Breast epithelium (tissue), 4 donors: Measurements from ENCODE around the gene TYK2. TPM values are rescaled to one million over a fixed set of nuclear protein-coding genes. Genes with fewer than 3 reads are reported as not detected.

ENCODE experiments used
- DNase-seq, 2 donors: peaks; one replicate each; pipeline ENCODE4 v3.0.0-alpha.2; 2019; ENCODE audit warnings: low spot score in 2 of 2
- H3K27ac ChIP-seq, 2 donors: fragments of 200-600 bp; sonication (generic) in 1 of 2; one replicate each; pipeline ENCODE4 v1.5.1; 2016 to 2019; ENCODE audit warnings: mild to moderate bottlenecking in 1 of 2
- H3K27me3 ChIP-seq, 2 donors: fragments of 200-600 bp; sonication (generic) in 1 of 2; one replicate each; pipeline versions ENCODE4 v1.5.1 to v1.6.0; 2017 to 2019; ENCODE audit warnings: control low read depth in 1 of 2, mild to moderate bottlenecking in 1 of 2
- H3K36me3 ChIP-seq: fragments of 200-600 bp; one replicate; pipeline ENCODE4 v1.5.1; 2019
- H3K4me1 ChIP-seq, 2 donors: fragments of 200-600 bp; sonication (generic); one replicate each; pipeline ENCODE4 v1.5.1; 2016 to 2019; ENCODE audit warnings: control low read depth in 1 of 2
- H3K4me3 ChIP-seq, 3 donors: fragments of 200-600 bp; sonication (generic); 1 replicate in 2 of 3; 2 replicates in 1 of 3; pipeline ENCODE4 v1.5.1; 2016 to 2019; ENCODE audit warnings: mild to moderate bottlenecking in 3 of 3, moderate library complexity in 2 of 3
- H3K9me3 ChIP-seq, 2 donors: fragments of 200-600 bp; sonication (generic) in 1 of 2; one replicate each; pipeline ENCODE4 v1.5.1; 2016 to 2019; ENCODE audit warnings: control low read depth in 1 of 2
- POLR2A ChIP-seq: fragments of 450-650 bp; IDR thresholded peaks from one replicate; pipeline ENCODE4 v1.6.1; 2016; ENCODE audit warnings: antibody characterized with exemption, mild to moderate bottlenecking, moderate library complexity
- POLR2AphosphoS5 ChIP-seq, 3 donors: sonication (generic); formaldehyde crosslinking; IDR thresholded peaks; one replicate each; pipeline ENCODE4 v1.6.1; 2017; ENCODE audit warnings: antibody characterized with exemption in 3 of 3
- intact Hi-C: fragments of 100-400 bp; cut with DNase I; formaldehyde crosslinking; loops from one replicate; pipeline ENCODE4 v1.15.1; 2023; ENCODE audit warnings: low total_unique reads
- total RNA-seq, 3 donors: library from RNA; depleted of rRNA; stranded (reverse); fragments of >200 nt; gene quantifications; one replicate each; pipeline ENCODE4 v1.1.0, GENCODE V29; 2016
- TF ChIP-seq, protein P1 (sequence below), 3 donors: fragments of 450-650 bp; IDR thresholded peaks; one replicate each; pipeline ENCODE4 v1.5.1; 2016 to 2017; ENCODE audit warnings: antibody characterized with exemption in 3 of 3, mild to moderate bottlenecking in 3 of 3, moderate library complexity in 3 of 3

Gene TYK2
- total RNA-seq, 3 donors from 2014 or later, result 61.6 to 109 (median 104) TPM

GRCh38 chr19:10364644-10365043 lies 15.7 kb downstream of the TYK2 start:
- Histone ChIP-seq H3K4me3 (no peak overlapping the region), H3K27ac (no peak overlapping the region), H3K36me3 (peaks cover 6% of the 10 kb centered on the region), H3K27me3 (no peaks in the 10 kb centered on the region), H3K9me3 (no peaks in the 10 kb centered on the region), H3K4me1 (no peaks in the 10 kb centered on the region)
- intact Hi-C loops, result no loop called here
- no peak for DNase-seq
- TF ChIP-seq, protein P1, sequence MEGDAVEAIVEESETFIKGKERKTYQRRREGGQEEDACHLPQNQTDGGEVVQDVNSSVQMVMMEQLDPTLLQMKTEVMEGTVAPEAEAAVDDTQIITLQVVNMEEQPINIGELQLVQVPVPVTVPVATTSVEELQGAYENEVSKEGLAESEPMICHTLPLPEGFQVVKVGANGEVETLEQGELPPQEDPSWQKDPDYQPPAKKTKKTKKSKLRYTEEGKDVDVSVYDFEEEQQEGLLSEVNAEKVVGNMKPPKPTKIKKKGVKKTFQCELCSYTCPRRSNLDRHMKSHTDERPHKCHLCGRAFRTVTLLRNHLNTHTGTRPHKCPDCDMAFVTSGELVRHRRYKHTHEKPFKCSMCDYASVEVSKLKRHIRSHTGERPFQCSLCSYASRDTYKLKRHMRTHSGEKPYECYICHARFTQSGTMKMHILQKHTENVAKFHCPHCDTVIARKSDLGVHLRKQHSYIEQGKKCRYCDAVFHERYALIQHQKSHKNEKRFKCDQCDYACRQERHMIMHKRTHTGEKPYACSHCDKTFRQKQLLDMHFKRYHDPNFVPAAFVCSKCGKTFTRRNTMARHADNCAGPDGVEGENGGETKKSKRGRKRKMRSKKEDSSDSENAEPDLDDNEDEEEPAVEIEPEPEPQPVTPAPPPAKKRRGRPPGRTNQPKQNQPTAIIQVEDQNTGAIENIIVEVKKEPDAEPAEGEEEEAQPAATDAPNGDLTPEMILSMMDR (IDR thresholded peaks at IDR 0.05), result no peak

- no peaks in the 10 kb centered on the region for H3K27me3 ChIP-seq
- no peaks in the 10 kb centered on the region for H3K4me1 ChIP-seq
- DNase-seq, result no peak
- TF ChIP-seq POLR2A (no peak), POLR2AphosphoS5 (IDR thresholded peaks at IDR 0.05) (no peak)
- TF ChIP-seq, protein P1 (IDR thresholded peaks at IDR 0.05), result no peak
- intact Hi-C loops, result no loop called here
- H3K4me3 ChIP-seq, result no peak overlapping the region
- peaks cover 6% of the 10 kb centered on the region for H3K36me3 ChIP-seq
- H3K9me3 ChIP-seq, result no peaks in the 10 kb centered on the region
- no peak overlapping the region for H3K27ac ChIP-seq
These were observed 16.5 kb downstream of the TYK2 start for GRCh38 chr19:10363789-10364281.

GRCh38 chr19:10362259-10362658 lies 18.1 kb downstream of the TYK2 start:
- no peak overlapping the region for H3K4me3 ChIP-seq
- peaks cover 6% of the 10 kb centered on the region for H3K36me3 ChIP-seq
- no peak for DNase-seq
- H3K4me1 ChIP-seq, result no peaks in the 10 kb centered on the region
- no peak overlapping the region for H3K27ac ChIP-seq
- TF ChIP-seq, protein P1 (IDR thresholded peaks at IDR 0.05), result no peak
- TF ChIP-seq POLR2AphosphoS5 (IDR thresholded peaks at IDR 0.05) (no peak), POLR2A (no peak)
- H3K9me3 ChIP-seq, result no peaks in the 10 kb centered on the region
- intact Hi-C loops, result no loop called here
- H3K27me3 ChIP-seq, result no peaks in the 10 kb centered on the region

DNA sequence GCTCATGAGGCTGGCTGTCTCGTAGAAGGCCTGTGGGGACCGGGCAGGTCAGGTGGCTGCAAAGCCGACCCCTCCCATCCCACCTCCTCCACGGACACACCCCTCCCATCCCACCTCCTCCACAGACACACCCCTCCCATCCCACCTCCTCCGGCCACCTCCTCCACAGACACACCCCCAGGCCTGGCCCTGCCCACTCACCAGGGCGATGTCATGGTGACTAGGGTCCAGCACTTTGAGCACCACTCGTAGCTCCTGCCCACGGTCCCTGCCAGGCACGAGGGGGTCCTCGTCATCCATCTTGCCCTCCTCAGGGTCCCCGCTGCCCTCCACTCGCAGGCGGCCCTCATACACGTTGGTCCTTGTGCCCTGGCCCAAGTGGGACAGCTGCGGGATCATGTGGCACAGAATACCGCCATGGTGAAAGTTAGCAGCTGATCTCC lies 18.8 kb downstream of the TYK2 start:
- intact Hi-C loops, result no loop called here
- Histone ChIP-seq H3K4me1 (no peaks in the 10 kb centered on the region), H3K36me3 (peaks cover 6% of the 10 kb centered on the region)

DNA sequence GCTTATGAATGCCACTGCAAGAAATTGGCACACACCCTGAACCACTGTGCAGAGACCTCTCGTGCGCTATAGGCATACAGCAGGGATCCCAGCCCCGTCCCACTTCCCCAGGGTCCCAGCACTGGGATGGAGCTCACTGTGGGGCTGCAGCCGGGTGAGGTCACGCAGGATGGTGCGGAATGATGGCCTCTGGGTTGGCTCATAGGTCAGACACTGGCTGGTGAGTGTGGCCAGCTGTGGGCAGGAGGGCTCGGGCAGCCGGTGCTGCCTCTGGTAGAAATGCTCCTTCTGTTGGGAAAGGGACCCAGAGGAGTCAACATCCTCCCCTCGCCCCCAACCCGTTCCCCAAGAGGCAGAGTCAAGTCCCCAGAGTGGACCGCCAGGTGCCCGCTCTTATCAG lies 23.9 kb downstream of the TYK2 start:
- H3K36me3 ChIP-seq, result no peaks in the 10 kb centered on the region
- H3K27me3 ChIP-seq, result no peaks in the 10 kb centered on the region
- no peaks in the 10 kb centered on the region for H3K9me3 ChIP-seq
- no peaks in the 10 kb centered on the region for H3K4me1 ChIP-seq
- H3K27ac ChIP-seq, result no peak overlapping the region
- no peak for DNase-seq
- no peak overlapping the region for H3K4me3 ChIP-seq
- intact Hi-C loops, result no loop called here
- no peak for TF ChIP-seq POLR2A
- no peak for TF ChIP-seq POLR2AphosphoS5 (IDR thresholded peaks at IDR 0.05)
- TF ChIP-seq, protein P1 (IDR thresholded peaks at IDR 0.05), result no peak

More for the DNA sequence above, 18.8 kb downstream of the TYK2 start:
- H3K27me3 ChIP-seq, result no peaks in the 10 kb centered on the region
- H3K4me3 ChIP-seq, result no peak overlapping the region
- H3K27ac ChIP-seq, result no peak overlapping the region
- DNase-seq, result no peak
- TF ChIP-seq POLR2A, result no peak
- TF ChIP-seq POLR2AphosphoS5 (IDR thresholded peaks at IDR 0.05), result no peak
- TF ChIP-seq, protein P1 (IDR thresholded peaks at IDR 0.05), result no peak
- no peaks in the 10 kb centered on the region for H3K9me3 ChIP-seq
